Smooth muscle cell (in vitro differentiated cells): ENCODE data around the gene AGPS. TPM values are rescaled to one million over a fixed set of nuclear protein-coding genes. Genes with fewer than 3 reads are reported as not detected.
"Not testable (repeated sequence)": the region's sequence is repeated elsewhere in the genome, so short reads cannot be mapped to it uniquely, and the experiment has no call there.

Experiments used
- DNase-seq: peaks from one replicate; lab custom pipeline; 2025; ENCODE audit not compliant: unreplicated experiment; lab: John Stamatoyannopoulos, UW
- H2AFZ ChIP-seq: fragments of 200-600 bp; sonication (generic); 2 replicates; pipeline ENCODE4 v1.6.0; 2016; ENCODE audit warnings: antibody characterized with exemption, low read depth, mild to moderate bottlenecking
- H3F3A ChIP-seq: fragments of 200-600 bp; sonication (generic); 2 replicates; pipeline ENCODE4 v1.6.0; 2017; ENCODE audit warnings: antibody characterized with exemption, low read depth
- H3K27ac ChIP-seq: fragments of 200-600 bp; sonication (generic); 2 replicates; pipeline ENCODE4 v1.5.1; 2016; ENCODE audit warnings: low read depth, mild to moderate bottlenecking
- H3K27me3 ChIP-seq: fragments of 200-600 bp; sonication (generic); 2 replicates; pipeline ENCODE4 v1.6.1; 2016; ENCODE audit warnings: low read depth, mild to moderate bottlenecking
- H3K36me3 ChIP-seq: fragments of 200-600 bp; sonication (generic); 2 replicates; pipeline ENCODE4 v1.5.1; 2016; ENCODE audit warnings: low read depth
- H3K4me1 ChIP-seq: fragments of 200-600 bp; sonication (generic); 2 replicates; pipeline ENCODE4 v1.5.1; 2016; ENCODE audit warnings: low read depth
- H3K4me2 ChIP-seq: fragments of 200-600 bp; sonication (generic); 2 replicates; pipeline ENCODE4 v1.6.0; 2016; ENCODE audit warnings: mild to moderate bottlenecking
- H3K4me3 ChIP-seq: fragments of 200-600 bp; sonication (generic); 2 replicates; pipeline ENCODE4 v1.5.1; 2016; ENCODE audit warnings: mild to moderate bottlenecking
- H3K79me2 ChIP-seq: fragments of 200-600 bp; sonication (generic); 2 replicates; pipeline ENCODE4 v1.6.0; 2016; ENCODE audit warnings: low read depth, mild to moderate bottlenecking
- H3K9ac ChIP-seq: fragments of 200-600 bp; sonication (generic); 2 replicates; pipeline ENCODE4 v1.6.0; 2016; ENCODE audit warnings: low read depth
- H3K9me3 ChIP-seq: fragments of 200-600 bp; sonication (generic); replicated peaks from 2 replicates; pipeline ENCODE4 v1.5.1; 2016; ENCODE audit warnings: low read depth
- H4K20me1 ChIP-seq: fragments of 200-600 bp; sonication (generic); 2 replicates; pipeline ENCODE4 v1.6.0; 2016; ENCODE audit warnings: low read depth
- WGBS: methylation state at CpG from one replicate; pipeline ENCODE4 v1.1.7; 2016; ENCODE audit warnings: low lambda C conversion rate; 5-methylcytosine and 5-hydroxymethylcytosine counted together
- polyA plus RNA-seq: library from polyadenylated mRNA; unstranded; fragments of >200 nt; fragmentation: Nextera tagmentation; extraction: Ambion mirVana; gene quantifications from 2 replicates; pipeline ENCODE4 v1.2.1, GENCODE V29; 2016
- total RNA-seq: library from RNA; depleted of rRNA; stranded (reverse); fragments of >200 nt; gene quantifications from 2 replicates; pipeline ENCODE4 v1.2.3, GENCODE V29; 2014
- TF ChIP-seq, protein P1 (sequence below): fragments of 200-600 bp; sonication (generic); IDR thresholded peaks from 2 replicates; pipeline ENCODE4 v1.5.1; 2017; ENCODE audit warnings: borderline replicate concordance, mild to moderate bottlenecking, antibody characterized with exemption; ENCODE audit not compliant: insufficient read depth, poor library complexity, severe bottlenecking

The AGPS gene
- total and polyA plus RNA-seq, 2 experiments from 2014 or later, result 19.5 to 41.4 TPM

DNA sequence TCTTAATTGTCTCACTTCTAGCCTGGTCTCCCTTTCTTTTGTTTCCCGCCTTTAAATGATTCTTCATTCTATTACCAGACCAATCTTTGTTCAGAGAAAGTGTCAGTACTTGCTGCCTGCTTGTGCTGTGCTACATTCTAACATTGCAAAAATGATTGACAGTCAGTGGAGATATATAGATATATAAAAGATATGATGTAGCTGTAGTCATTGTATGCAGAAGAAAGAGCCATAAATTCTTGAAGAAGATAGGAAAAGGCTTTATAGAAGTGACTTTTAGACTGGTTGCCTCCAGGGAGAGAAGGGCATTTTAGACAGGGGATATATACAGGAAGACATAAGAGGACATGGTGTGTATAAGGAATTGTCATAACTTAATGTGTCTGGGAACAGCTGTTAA, 13.6 kb downstream of the AGPS start:
- no peak overlapping the region for H2AFZ ChIP-seq
- no peak overlapping the region for H3K9ac ChIP-seq
- 100% methylated on average over 1 of the region's 1 CpG for WGBS
- H3K27me3 ChIP-seq, result no peaks in the 10 kb centered on the region
- no peak overlapping the region for H3K4me3 ChIP-seq
- H4K20me1 ChIP-seq, result peaks cover 72% of the 10 kb centered on the region
- H3K4me1 ChIP-seq, result no peaks in the 10 kb centered on the region
- H3F3A ChIP-seq, result no peaks in the 10 kb centered on the region
- TF ChIP-seq, protein P1, sequence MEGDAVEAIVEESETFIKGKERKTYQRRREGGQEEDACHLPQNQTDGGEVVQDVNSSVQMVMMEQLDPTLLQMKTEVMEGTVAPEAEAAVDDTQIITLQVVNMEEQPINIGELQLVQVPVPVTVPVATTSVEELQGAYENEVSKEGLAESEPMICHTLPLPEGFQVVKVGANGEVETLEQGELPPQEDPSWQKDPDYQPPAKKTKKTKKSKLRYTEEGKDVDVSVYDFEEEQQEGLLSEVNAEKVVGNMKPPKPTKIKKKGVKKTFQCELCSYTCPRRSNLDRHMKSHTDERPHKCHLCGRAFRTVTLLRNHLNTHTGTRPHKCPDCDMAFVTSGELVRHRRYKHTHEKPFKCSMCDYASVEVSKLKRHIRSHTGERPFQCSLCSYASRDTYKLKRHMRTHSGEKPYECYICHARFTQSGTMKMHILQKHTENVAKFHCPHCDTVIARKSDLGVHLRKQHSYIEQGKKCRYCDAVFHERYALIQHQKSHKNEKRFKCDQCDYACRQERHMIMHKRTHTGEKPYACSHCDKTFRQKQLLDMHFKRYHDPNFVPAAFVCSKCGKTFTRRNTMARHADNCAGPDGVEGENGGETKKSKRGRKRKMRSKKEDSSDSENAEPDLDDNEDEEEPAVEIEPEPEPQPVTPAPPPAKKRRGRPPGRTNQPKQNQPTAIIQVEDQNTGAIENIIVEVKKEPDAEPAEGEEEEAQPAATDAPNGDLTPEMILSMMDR, result no peak
- peaks cover 100% of the 10 kb centered on the region for H3K79me2 ChIP-seq
- H3K36me3 ChIP-seq, result no peaks in the 10 kb centered on the region
- no peak overlapping the region for H3K4me2 ChIP-seq
- H3K27ac ChIP-seq, result no peak overlapping the region
- DNase-seq, result no peak
- H3K9me3 ChIP-seq, result no peaks in the 10 kb centered on the region

- H3K36me3 ChIP-seq, result no peaks in the 10 kb centered on the region
- no peak overlapping the region for H2AFZ ChIP-seq
- H4K20me1 ChIP-seq, result peaks cover 67% of the 10 kb centered on the region
- no peak overlapping the region for H3K4me3 ChIP-seq
- peaks cover 98% of the 10 kb centered on the region for H3K79me2 ChIP-seq
- H3K9ac ChIP-seq, result no peak overlapping the region
- no peaks in the 10 kb centered on the region for H3F3A ChIP-seq
- H3K4me2 ChIP-seq, result no peak overlapping the region
- DNase-seq, result no peak
- H3K4me1 ChIP-seq, result no peaks in the 10 kb centered on the region
- WGBS, result 93% methylated on average over 2 of the region's 2 CpGs
- no peaks in the 10 kb centered on the region for H3K9me3 ChIP-seq
- H3K27ac ChIP-seq, result no peak overlapping the region
- TF ChIP-seq, protein P1, result no peak
- H3K27me3 ChIP-seq, result no peaks in the 10 kb centered on the region
Observed at GRCh38 chr2:177407031-177407430, 14.5 kb downstream of the AGPS start.

- H3K4me2 ChIP-seq, H3K36me3 ChIP-seq, DNase-seq, H3F3A ChIP-seq, H2AFZ ChIP-seq, H3K27ac ChIP-seq, H3K4me1 ChIP-seq, H3K27me3 ChIP-seq, H3K9ac ChIP-seq, H3K9me3 ChIP-seq, H3K4me3 ChIP-seq: not testable (repeated sequence)
- peaks cover 58% of the 10 kb centered on the region for H4K20me1 ChIP-seq
- 94% methylated on average over 8 of the region's 8 CpGs for WGBS
- peaks cover 90% of the 10 kb centered on the region for H3K79me2 ChIP-seq
Observed at GRCh38 chr2:177410629-177411028, 18.1 kb downstream of the AGPS start.

DNA sequence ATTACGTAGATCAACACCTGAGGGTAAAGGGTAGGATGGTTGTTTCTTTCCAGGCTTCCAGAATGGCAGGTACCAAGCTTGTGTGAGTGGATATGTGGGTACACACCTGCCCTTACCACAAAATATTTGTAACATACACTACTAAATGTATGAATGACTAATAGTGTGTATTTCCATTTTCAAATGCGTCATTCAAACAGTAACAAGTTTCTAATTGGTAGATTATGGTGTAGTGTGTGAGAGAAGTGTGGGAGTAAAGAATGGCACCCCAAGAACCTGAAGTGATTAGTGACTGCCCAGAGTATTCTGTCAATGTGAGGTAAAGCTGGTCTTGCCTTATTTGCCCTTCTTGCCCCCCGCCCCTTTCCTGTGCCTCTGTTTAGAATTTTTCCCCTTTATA, 21.1 kb downstream of the AGPS start:
- Histone ChIP-seq H3K9ac (no peak overlapping the region), H3K4me3 (no peak overlapping the region), H3K9me3 (no peaks in the 10 kb centered on the region), H3F3A (no peaks in the 10 kb centered on the region), H2AFZ (no peak overlapping the region), H3K27ac (no peak overlapping the region), H3K4me2 (no peak overlapping the region), H3K4me1 (peaks cover 1% of the 10 kb centered on the region), H3K79me2 (peaks cover 90% of the 10 kb centered on the region), H4K20me1 (peaks cover 39% of the 10 kb centered on the region), H3K27me3 (no peaks in the 10 kb centered on the region), H3K36me3 (no peaks in the 10 kb centered on the region)
- WGBS, result 82% methylated on average over 3 of the region's 3 CpGs
- DNase-seq, result no peak
- TF ChIP-seq, protein P1, result no peak
